ENCODE data around the gene VPS11.

GRCh38 chr11:119107538-119108145, 40.0 kb downstream of the VPS11 start:
- no peak for TF ChIP-seq CTCF (IDR thresholded peaks at IDR 0.05)
- no peak for TF ChIP-seq EP300 (IDR thresholded peaks at IDR 0.05)
- TF ChIP-seq POLR2A (IDR thresholded peaks at IDR 0.05): no peak
